Astrocyte of the cerebellum (primary cell): ENCODE results near the gene LILRB5.
A peak's percentile ranks its signal among the peaks of the same experiment; 100 is the strongest.
"Not testable (repeated sequence)": the region's sequence is repeated elsewhere in the genome, so short reads cannot be mapped to it uniquely, and the experiment has no call there.

ENCODE experiments used
- DNase-seq: peaks from one replicate; pipeline ENCODE4 v3.0.0-alpha.2; 2011; ENCODE audit warnings: low read depth
- H3K4me3 ChIP-seq: 2 replicates; pipeline ENCODE4 v1.5.1; 2011; ENCODE audit warnings: mild to moderate bottlenecking, low read depth, low read length, moderate library complexity
- CTCF ChIP-seq: IDR thresholded peaks from 2 replicates; pipeline ENCODE4 v1.5.1; 2012; ENCODE audit warnings: low read length, low read depth, moderate library complexity, mild to moderate bottlenecking; ENCODE audit errors: missing control alignments
- in situ Hi-C: cut with HindIII; loops from 2 replicates; pipeline ENCODE4 v1.10.0; 2017; ENCODE audit warnings: low sequenced_read_pairs

The LILRB5 gene

GRCh38 chr19:54209058-54209810, 47.8 kb downstream of the LILRB5 start:
- no peak for DNase-seq
- H3K4me3 ChIP-seq, result no peak overlapping the region

GRCh38 chr19:54208784-54209057, 48.4 kb downstream of the LILRB5 start:
- DNase-seq, result no peak
- no peak overlapping the region for H3K4me3 ChIP-seq
- in situ Hi-C loops, result no loop called here

More at GRCh38 chr19:54209058-54209810, 47.8 kb downstream of the LILRB5 start:
- in situ Hi-C loops, result no loop called here
- no peak for TF ChIP-seq CTCF

GRCh38 chr19:54207983-54208783, 48.9 kb downstream of the LILRB5 start:
- H3K4me3 ChIP-seq, result no peak overlapping the region
- in situ Hi-C loops, result no loop called here
- TF ChIP-seq CTCF, result no peak
- DNase-seq, result peak; percentile 53

More at GRCh38 chr19:54208784-54209057, 48.4 kb downstream of the LILRB5 start:
- no peak for TF ChIP-seq CTCF

- no peak for DNase-seq
- TF ChIP-seq CTCF, result no peak
- H3K4me3 ChIP-seq, result no peak overlapping the region
- in situ Hi-C loops, result no loop called here
Observed at GRCh38 chr19:54207676-54207982, 49.4 kb downstream of the LILRB5 start.

GRCh38 chr19:54207193-54207592, 49.9 kb downstream of the LILRB5 start:
- in situ Hi-C loops, DNase-seq, H3K4me3 ChIP-seq: not testable (repeated sequence)

- no peak overlapping the region for H3K4me3 ChIP-seq
- DNase-seq, result no peak
- no peak for TF ChIP-seq CTCF
- in situ Hi-C loops, result no loop called here
Observed at GRCh38 chr19:54206831-54207177, 50.3 kb downstream of the LILRB5 start.
